GM23248 (cell line): ENCODE data around the gene MGAT4A. TPM values are rescaled to one million over a fixed set of nuclear protein-coding genes. Genes with fewer than 3 reads are reported as not detected.

Source experiments
- DNase-seq: peaks from one replicate; pipeline ENCODE4 v3.0.0-alpha.2; 2015
- H2AFZ ChIP-seq: fragments of 200-600 bp; sonication (generic); 2 replicates; pipeline ENCODE4 v1.6.1; 2016; ENCODE audit warnings: antibody characterized with exemption
- H3F3A ChIP-seq: fragments of 200-600 bp; sonication (generic); 2 replicates; pipeline ENCODE4 v1.6.1; 2016; ENCODE audit warnings: mild to moderate bottlenecking, antibody characterized with exemption, mixed run types; ENCODE audit not compliant: insufficient read depth
- H3K27ac ChIP-seq: fragments of 200-600 bp; sonication (generic); 2 replicates; pipeline ENCODE4 v1.5.1; 2016; ENCODE audit warnings: mild to moderate bottlenecking
- H3K27me3 ChIP-seq: fragments of 200-600 bp; sonication (generic); replicated peaks from 2 replicates; pipeline ENCODE4 v1.6.1; 2016; ENCODE audit warnings: mild to moderate bottlenecking; ENCODE audit not compliant: insufficient read depth
- H3K36me3 ChIP-seq: fragments of 200-600 bp; sonication (generic); 2 replicates; pipeline ENCODE4 v1.6.1; 2016; ENCODE audit warnings: low read depth, mild to moderate bottlenecking
- H3K4me1 ChIP-seq: fragments of 200-600 bp; sonication (generic); 2 replicates; pipeline ENCODE4 v1.6.1; 2016; ENCODE audit warnings: mild to moderate bottlenecking; ENCODE audit not compliant: insufficient read depth
- H3K4me2 ChIP-seq: fragments of 200-600 bp; sonication (generic); one replicate; pipeline ENCODE4 v1.6.1; 2016; ENCODE audit warnings: mild to moderate bottlenecking; ENCODE audit not compliant: unreplicated experiment
- H3K4me3 ChIP-seq: fragments of 200-600 bp; sonication (generic); 2 replicates; pipeline ENCODE4 v1.5.1; 2016; ENCODE audit warnings: mild to moderate bottlenecking
- H3K79me2 ChIP-seq: fragments of 200-600 bp; sonication (generic); 2 replicates; pipeline ENCODE4 v1.6.1; 2016; ENCODE audit warnings: mild to moderate bottlenecking; ENCODE audit not compliant: insufficient read depth
- H3K9ac ChIP-seq: fragments of 200-600 bp; sonication (generic); 2 replicates; pipeline ENCODE4 v1.6.1; 2016; ENCODE audit warnings: mild to moderate bottlenecking
- H3K9me2 ChIP-seq: fragments of 200-600 bp; sonication (generic); 2 replicates; pipeline ENCODE4 v1.6.1; 2016; ENCODE audit warnings: mixed run types, mild to moderate bottlenecking, moderate library complexity; ENCODE audit not compliant: insufficient read depth
- H3K9me3 ChIP-seq: fragments of 200-600 bp; sonication (generic); one replicate; pipeline ENCODE4 v1.6.1; 2017; ENCODE audit warnings: low read depth
- H4K20me1 ChIP-seq: fragments of 200-600 bp; sonication (generic); 2 replicates; pipeline ENCODE4 v1.6.0; 2016; ENCODE audit not compliant: insufficient read depth
- EZH2 ChIP-seq: fragments of 200-600 bp; sonication (generic); IDR thresholded peaks from 2 replicates; pipeline ENCODE4 v1.6.1; 2018; ENCODE audit warnings: antibody characterized with exemption, mild to moderate bottlenecking; ENCODE audit not compliant: insufficient read depth, poor library complexity, severe bottlenecking
- EZH2phosphoT487 ChIP-seq: fragments of 200-600 bp; sonication (generic); IDR thresholded peaks from 2 replicates; pipeline ENCODE4 v1.6.1; 2018; ENCODE audit warnings: antibody characterized with exemption, moderate library complexity, mild to moderate bottlenecking, low read depth; ENCODE audit not compliant: insufficient read depth
- WGBS, 2 experiments: methylation state at CpG; one replicate each; pipeline ENCODE4 v1.1.6; 2015 to 2017; ENCODE audit warnings: low lambda C conversion rate in 2 of 2, low coverage in 1 of 2; ENCODE audit errors: missing lambda C conversion rate in 2 of 2; 5-methylcytosine and 5-hydroxymethylcytosine counted together
- in situ Hi-C: fragments of 300-500 bp; cut with MboI; formaldehyde crosslinking; loops from 2 replicates; pipeline ENCODE4 v1.15.0; 2020
- polyA plus RNA-seq: library from polyadenylated mRNA; unstranded; fragments of >200 nt; fragmentation: Nextera tagmentation; extraction: Ambion mirVana; gene quantifications from 2 replicates; pipeline ENCODE4 v1.2.1, GENCODE V29; 2016
- total RNA-seq: library from RNA; depleted of rRNA; stranded (reverse); fragments of >200 nt; shearing (Covaris generic); gene quantifications from 2 replicates; pipeline ENCODE4 v1.2.3, GENCODE V29; 2014

MGAT4A gene
- total and polyA plus RNA-seq, 2 experiments from 2014 or later, result under 0.01 TPM; not detected in 1

DNA sequence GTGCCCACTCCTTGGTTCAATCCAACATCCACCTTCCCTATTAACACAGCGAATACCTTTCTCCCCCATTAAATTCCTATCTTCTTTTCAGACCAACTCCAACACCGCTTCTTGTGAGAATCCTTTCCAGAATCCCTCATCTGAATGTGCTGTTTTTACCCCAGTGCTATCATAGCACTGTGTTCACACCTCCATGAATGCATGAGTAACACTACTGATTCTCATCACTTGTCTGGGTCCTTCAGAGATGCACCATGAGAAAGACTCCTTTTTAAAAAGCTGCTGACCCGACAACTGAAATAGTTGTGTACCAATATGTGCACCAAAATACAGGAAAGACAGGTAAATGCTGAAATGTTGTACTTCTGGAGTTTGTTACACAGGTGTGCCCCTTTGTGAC, 18.8 kb downstream of the MGAT4A start:
- H2AFZ ChIP-seq, result no peak overlapping the region
- no peaks in the 10 kb centered on the region for H3K9me3 ChIP-seq
- H3K4me2 ChIP-seq, result no peak overlapping the region
- in situ Hi-C loops, result no loop called here
- H3K27me3 ChIP-seq, result peaks cover 7% of the 10 kb centered on the region; the same call in 1 of the 2 replicates
- H3K9ac ChIP-seq, result no peak overlapping the region
- H4K20me1 ChIP-seq, result no peaks in the 10 kb centered on the region
- no peaks in the 10 kb centered on the region for H3K36me3 ChIP-seq
- WGBS, 2 experiments, result 77 to 81% methylated on average over 3 of the region's 3 CpGs
- no peaks in the 10 kb centered on the region for H3K9me2 ChIP-seq
- TF ChIP-seq EZH2phosphoT487, result no peak
- TF ChIP-seq EZH2, result no peak
- H3K79me2 ChIP-seq, result no peaks in the 10 kb centered on the region
- no peaks in the 10 kb centered on the region for H3K4me1 ChIP-seq
- no peaks in the 10 kb centered on the region for H3F3A ChIP-seq
- no peak for DNase-seq
- no peak overlapping the region for H3K4me3 ChIP-seq
- H3K27ac ChIP-seq, result no peak overlapping the region

GRCh38 chr2:98711506-98711905, 19.4 kb downstream of the MGAT4A start:
- H3K9me2 ChIP-seq, result no peaks in the 10 kb centered on the region
- H3K27me3 ChIP-seq, result peaks cover 7% of the 10 kb centered on the region; the same call in 1 of the 2 replicates
- DNase-seq, result no peak

GRCh38 chr2:98710734-98711133, 20.2 kb downstream of the MGAT4A start:
- Histone ChIP-seq H3F3A (no peaks in the 10 kb centered on the region), H3K79me2 (no peaks in the 10 kb centered on the region)

More at GRCh38 chr2:98711506-98711905, 19.4 kb downstream of the MGAT4A start:
- TF ChIP-seq EZH2, result no peak
- TF ChIP-seq EZH2phosphoT487, result no peak
- Histone ChIP-seq H3F3A (no peaks in the 10 kb centered on the region), H3K27ac (no peak overlapping the region), H3K36me3 (no peaks in the 10 kb centered on the region), H3K4me3 (no peak overlapping the region), H4K20me1 (no peaks in the 10 kb centered on the region), H2AFZ (no peak overlapping the region), H3K79me2 (no peaks in the 10 kb centered on the region), H3K4me2 (no peak overlapping the region), H3K4me1 (no peaks in the 10 kb centered on the region), H3K9ac (no peak overlapping the region), H3K9me3 (no peaks in the 10 kb centered on the region)
- in situ Hi-C loops, result no loop called here
- WGBS, 2 experiments, result 35 to 50% methylated on average over 3 of the region's 3 CpGs

DNA sequence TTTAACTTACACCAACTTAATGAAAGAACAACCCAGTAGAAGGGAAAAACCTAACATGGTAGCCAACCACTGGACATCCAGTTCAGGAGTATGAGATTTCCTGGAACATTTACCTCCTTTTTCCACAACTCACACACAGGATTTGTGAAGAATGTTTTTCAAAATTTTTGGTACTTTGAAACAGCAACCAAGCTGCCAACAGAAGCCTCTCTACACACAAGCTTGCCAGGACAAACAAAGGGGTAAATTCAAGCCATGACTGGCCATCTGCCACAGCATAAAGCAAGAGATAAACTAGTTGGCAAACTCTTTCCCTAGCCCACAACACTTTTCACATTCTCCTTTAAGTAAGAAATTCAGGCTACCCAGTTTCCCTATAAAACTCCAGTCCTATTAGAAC, 21.4 kb downstream of the MGAT4A start:
- no peaks in the 10 kb centered on the region for H3F3A ChIP-seq
- TF ChIP-seq EZH2 (no peak), EZH2phosphoT487 (no peak)
- no peaks in the 10 kb centered on the region for H3K9me2 ChIP-seq
- no peak overlapping the region for H2AFZ ChIP-seq
- in situ Hi-C loops, result no loop called here
- no peak overlapping the region for H3K9ac ChIP-seq
- no peaks in the 10 kb centered on the region for H3K36me3 ChIP-seq
- H3K79me2 ChIP-seq, result no peaks in the 10 kb centered on the region
- no peak for DNase-seq
- H3K27me3 ChIP-seq, result peaks cover 7% of the 10 kb centered on the region; the same call in 1 of the 2 replicates
- H4K20me1 ChIP-seq, result no peaks in the 10 kb centered on the region
- no peak overlapping the region for H3K4me3 ChIP-seq
- H3K4me1 ChIP-seq, result no peaks in the 10 kb centered on the region
- H3K9me3 ChIP-seq, result no peaks in the 10 kb centered on the region
- H3K4me2 ChIP-seq, result no peak overlapping the region
- H3K27ac ChIP-seq, result no peak overlapping the region

More at GRCh38 chr2:98710734-98711133, 20.2 kb downstream of the MGAT4A start:
- no peak overlapping the region for H3K27ac ChIP-seq
- WGBS, 2 experiments, result 70 to 73% methylated on average over 4 of the region's 4 CpGs
- no peaks in the 10 kb centered on the region for H3K9me3 ChIP-seq
- no peaks in the 10 kb centered on the region for H3K36me3 ChIP-seq
- no peaks in the 10 kb centered on the region for H3K9me2 ChIP-seq
- in situ Hi-C loops, result no loop called here
- H2AFZ ChIP-seq, result no peak overlapping the region
- DNase-seq, result no peak
- no peak overlapping the region for H3K9ac ChIP-seq
- no peak overlapping the region for H3K4me3 ChIP-seq
- H3K4me2 ChIP-seq, result no peak overlapping the region
- TF ChIP-seq EZH2phosphoT487 (no peak), EZH2 (no peak)
- H4K20me1 ChIP-seq, result no peaks in the 10 kb centered on the region
- H3K4me1 ChIP-seq, result no peaks in the 10 kb centered on the region
- peaks cover 7% of the 10 kb centered on the region; the same call in 1 of the 2 replicates for H3K27me3 ChIP-seq
